Measurements from ENCODE around the gene LAMC1. TPM values are rescaled to one million over a fixed set of nuclear protein-coding genes. Genes with fewer than 3 reads are reported as not detected.

The LAMC1 gene
- 100 to 1,000 TPM in 1 of 4 donors, 10 to 100 TPM in 3; 76.9 to 159 (median 81.0) TPM for total RNA-seq

DNA sequence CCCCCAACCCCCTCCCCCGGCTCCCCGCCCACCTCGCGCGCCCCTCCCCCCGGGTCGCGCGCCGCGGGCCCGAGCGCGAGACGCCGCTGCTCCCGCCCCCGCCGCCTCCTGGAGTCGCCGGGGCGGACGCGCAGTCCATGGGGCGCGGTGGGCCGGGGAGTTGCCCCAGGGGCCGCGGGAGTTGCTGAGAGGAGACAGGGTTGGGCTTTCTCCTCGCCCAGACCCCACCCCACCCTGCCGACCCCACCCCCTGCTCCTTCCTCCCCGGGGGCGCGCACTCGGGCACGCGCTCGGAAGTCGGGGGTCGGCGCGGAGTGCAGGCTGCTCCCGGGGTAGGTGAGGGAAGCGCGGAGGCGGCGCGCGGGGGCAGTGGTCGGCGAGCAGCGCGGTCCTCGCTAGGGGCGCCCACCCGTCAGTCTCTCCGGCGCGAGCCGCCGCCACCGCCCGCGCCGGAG is at the start of gene LAMC1:
Gene LAMC1, plus strand, starts transcription at position 275 of the 455 bp plus-strand sequence. CDS start 297 bp downstream, outside the sequence.
- H3K4me3 ChIP-seq (ENCODE audit: low read depth, poor library complexity, severe bottlenecking) = peak within 1 kb of the TSS; percentile 67
- TF ChIP-seq POLR2A (IDR thresholded peaks at IDR 0.05) = no peak
- TF ChIP-seq, protein P1, sequence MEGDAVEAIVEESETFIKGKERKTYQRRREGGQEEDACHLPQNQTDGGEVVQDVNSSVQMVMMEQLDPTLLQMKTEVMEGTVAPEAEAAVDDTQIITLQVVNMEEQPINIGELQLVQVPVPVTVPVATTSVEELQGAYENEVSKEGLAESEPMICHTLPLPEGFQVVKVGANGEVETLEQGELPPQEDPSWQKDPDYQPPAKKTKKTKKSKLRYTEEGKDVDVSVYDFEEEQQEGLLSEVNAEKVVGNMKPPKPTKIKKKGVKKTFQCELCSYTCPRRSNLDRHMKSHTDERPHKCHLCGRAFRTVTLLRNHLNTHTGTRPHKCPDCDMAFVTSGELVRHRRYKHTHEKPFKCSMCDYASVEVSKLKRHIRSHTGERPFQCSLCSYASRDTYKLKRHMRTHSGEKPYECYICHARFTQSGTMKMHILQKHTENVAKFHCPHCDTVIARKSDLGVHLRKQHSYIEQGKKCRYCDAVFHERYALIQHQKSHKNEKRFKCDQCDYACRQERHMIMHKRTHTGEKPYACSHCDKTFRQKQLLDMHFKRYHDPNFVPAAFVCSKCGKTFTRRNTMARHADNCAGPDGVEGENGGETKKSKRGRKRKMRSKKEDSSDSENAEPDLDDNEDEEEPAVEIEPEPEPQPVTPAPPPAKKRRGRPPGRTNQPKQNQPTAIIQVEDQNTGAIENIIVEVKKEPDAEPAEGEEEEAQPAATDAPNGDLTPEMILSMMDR (IDR thresholded peaks at IDR 0.05) = no peak
- intact Hi-C loops (cut with DNase I; ENCODE audit: low total_unique reads) = no loop called here
- DNase-seq (ENCODE audit: low spot score in 2 of 2) = peak; percentile 77 to 95
- 0% methylated on average over 22 of the region's 65 CpGs; no CpG with 5 or more reads in 1 of the 2 donors for WGBS, 2 donors

DNA sequence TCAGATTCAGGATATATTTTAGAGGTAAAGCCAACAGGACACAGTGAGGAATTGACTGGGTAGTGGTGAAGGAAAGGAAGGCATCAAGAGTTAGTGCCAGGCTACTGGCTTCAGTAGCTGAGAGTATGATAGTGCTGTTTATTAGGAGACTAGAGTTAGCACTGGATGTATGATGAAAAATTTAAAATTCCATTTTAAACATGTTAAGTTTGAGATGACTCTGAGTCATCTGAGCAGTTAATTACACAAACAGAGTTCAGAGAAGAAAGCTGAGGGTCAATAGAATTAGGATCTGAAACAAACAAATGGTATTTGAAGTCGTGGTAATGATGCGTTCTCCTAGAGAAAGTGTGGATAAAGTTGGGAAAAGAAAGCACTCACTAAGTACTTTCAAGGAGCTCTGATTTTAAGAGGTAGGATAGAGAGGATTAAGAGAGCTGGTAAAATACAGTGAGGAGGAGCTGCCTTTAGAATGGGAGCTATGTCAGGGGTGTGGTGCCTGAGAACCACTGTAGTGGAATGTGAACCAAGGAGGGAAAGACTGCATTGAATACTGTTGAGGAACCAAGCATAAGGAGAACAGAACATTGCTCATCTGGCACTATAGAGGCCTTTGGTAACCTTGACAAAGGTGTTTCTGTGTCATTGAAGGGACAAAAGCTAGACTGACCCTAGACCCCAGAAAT is 48.6 kb upstream of the LAMC1 start:
- no peak overlapping the region for H3K4me3 ChIP-seq (ENCODE audit: low read depth, poor library complexity, severe bottlenecking)
- intact Hi-C loops (cut with DNase I; ENCODE audit: low total_unique reads) = no loop called here
- no peak for DNase-seq (ENCODE audit: low spot score in 2 of 2)
- TF ChIP-seq POLR2A (IDR thresholded peaks at IDR 0.05) = no peak
- TF ChIP-seq, protein P1 (IDR thresholded peaks at IDR 0.05) = no peak
- WGBS, 2 donors = 84 to 96% methylated on average over 2 of the region's 2 CpGs

DNA sequence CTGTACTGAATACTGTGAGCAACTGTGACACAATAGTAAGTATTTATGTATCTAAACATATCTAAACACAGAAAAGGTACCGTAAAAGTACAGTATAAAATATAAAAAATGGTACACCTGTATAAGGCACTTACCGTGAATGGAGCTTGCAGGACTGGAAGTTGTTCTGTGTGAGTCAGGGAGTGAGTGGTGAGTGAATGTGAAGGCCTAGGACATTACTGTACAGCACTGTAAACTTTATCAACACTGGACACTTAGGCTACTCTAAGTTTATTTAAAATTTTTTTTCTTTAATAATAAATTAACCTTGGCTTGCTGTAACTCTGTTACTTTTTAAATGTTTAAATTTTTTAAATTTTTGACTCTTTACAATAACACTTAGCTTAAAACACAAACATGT is 45.7 kb upstream of the LAMC1 start:
- intact Hi-C loops (cut with DNase I; ENCODE audit: low total_unique reads) = no loop called here
- TF ChIP-seq, protein P1 (IDR thresholded peaks at IDR 0.05) = no peak
- DNase-seq (ENCODE audit: low spot score in 2 of 2) = no peak
- no peak overlapping the region for H3K4me3 ChIP-seq (ENCODE audit: low read depth, poor library complexity, severe bottlenecking)
- WGBS, 2 donors = 96 to 98% methylated on average over 2 of the region's 2 CpGs

DNA sequence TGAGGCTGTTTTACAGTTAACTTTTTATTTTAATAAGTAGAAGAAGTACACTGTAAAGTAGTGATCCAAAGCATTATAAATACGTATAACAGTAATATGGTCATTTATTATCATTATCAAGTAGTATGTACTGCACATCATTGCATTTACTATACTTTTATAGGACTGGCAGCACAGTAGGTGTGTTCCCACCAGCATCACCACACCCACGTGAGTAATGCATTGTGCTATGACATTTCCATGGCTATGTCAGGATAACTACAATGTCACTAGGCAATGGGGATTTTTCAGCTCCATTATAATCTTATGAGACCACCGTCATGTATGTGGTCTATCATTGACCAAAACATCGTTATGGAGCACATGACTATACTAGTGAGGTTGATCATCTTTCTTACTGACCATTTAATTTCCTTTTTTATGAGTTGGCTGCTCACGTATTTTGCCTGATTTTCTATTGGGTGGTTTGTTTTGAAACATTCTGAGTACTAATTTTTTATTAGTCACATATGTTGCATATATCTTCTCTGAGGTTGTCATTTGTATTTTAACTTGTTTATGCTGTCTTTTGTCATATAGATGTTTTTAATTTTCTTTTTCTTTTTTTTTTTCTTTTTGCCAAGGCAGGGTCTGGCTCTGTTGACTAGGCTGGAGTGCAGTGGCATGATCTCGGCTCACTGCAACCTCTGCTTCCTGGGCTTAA is 44.9 kb upstream of the LAMC1 start:
- TF ChIP-seq, protein P1 (IDR thresholded peaks at IDR 0.05) = no peak
- TF ChIP-seq POLR2A (IDR thresholded peaks at IDR 0.05) = no peak
- no peak for DNase-seq (ENCODE audit: low spot score in 2 of 2)
- H3K4me3 ChIP-seq (ENCODE audit: low read depth, poor library complexity, severe bottlenecking) = no peak overlapping the region
- intact Hi-C loops (cut with DNase I; ENCODE audit: low total_unique reads) = no loop called here
- WGBS, 2 donors = 83 to 87% methylated on average over 6 of the region's 6 CpGs

DNA sequence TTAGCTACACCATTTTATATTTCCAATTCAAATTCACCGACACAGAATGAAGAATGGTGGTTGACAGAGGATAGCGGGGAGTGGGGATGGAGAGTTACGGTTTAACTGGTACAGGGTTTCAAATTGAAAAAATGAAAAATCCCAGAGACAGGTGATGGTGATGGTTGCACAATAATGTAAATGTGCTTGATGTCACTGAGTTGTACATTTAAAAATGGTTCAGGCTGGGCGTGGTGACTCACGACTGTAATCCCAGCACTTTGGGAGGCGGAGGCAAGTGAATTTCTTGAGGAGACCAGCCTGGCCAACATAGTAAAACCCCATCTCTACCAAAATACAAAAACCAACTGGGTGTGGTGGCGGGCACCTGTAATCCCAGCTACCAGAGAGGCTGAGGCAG is 39.1 kb upstream of the LAMC1 start:
- no peak overlapping the region for H3K4me3 ChIP-seq (ENCODE audit: low read depth, poor library complexity, severe bottlenecking)
- 87 to 88% methylated on average over 7 of the region's 7 CpGs for WGBS, 2 donors
- TF ChIP-seq POLR2A (IDR thresholded peaks at IDR 0.05) = no peak
- TF ChIP-seq, protein P1 (IDR thresholded peaks at IDR 0.05) = no peak
- intact Hi-C loops (cut with DNase I; ENCODE audit: low total_unique reads) = no loop called here
- DNase-seq (ENCODE audit: low spot score in 2 of 2) = no peak

Measured in lower leg skin (tissue), 4 donors.